Measurements from ENCODE around the gene PALLD. TPM values are rescaled to one million over a fixed set of nuclear protein-coding genes. Genes with fewer than 3 reads are reported as not detected.

The PALLD gene
- polyA plus RNA-seq, 1 donor from 2014 or later: 20.5 TPM

GRCh38 chr4:168655182-168655581, 158.3 kb downstream of the PALLD start:
- TF ChIP-seq EZH2 (IDR thresholded peaks at IDR 0.05; ENCODE audit: borderline replicate concordance, insufficient read depth, low read length, poor library complexity, severe bottlenecking): no peak
- TF ChIP-seq, protein P1, sequence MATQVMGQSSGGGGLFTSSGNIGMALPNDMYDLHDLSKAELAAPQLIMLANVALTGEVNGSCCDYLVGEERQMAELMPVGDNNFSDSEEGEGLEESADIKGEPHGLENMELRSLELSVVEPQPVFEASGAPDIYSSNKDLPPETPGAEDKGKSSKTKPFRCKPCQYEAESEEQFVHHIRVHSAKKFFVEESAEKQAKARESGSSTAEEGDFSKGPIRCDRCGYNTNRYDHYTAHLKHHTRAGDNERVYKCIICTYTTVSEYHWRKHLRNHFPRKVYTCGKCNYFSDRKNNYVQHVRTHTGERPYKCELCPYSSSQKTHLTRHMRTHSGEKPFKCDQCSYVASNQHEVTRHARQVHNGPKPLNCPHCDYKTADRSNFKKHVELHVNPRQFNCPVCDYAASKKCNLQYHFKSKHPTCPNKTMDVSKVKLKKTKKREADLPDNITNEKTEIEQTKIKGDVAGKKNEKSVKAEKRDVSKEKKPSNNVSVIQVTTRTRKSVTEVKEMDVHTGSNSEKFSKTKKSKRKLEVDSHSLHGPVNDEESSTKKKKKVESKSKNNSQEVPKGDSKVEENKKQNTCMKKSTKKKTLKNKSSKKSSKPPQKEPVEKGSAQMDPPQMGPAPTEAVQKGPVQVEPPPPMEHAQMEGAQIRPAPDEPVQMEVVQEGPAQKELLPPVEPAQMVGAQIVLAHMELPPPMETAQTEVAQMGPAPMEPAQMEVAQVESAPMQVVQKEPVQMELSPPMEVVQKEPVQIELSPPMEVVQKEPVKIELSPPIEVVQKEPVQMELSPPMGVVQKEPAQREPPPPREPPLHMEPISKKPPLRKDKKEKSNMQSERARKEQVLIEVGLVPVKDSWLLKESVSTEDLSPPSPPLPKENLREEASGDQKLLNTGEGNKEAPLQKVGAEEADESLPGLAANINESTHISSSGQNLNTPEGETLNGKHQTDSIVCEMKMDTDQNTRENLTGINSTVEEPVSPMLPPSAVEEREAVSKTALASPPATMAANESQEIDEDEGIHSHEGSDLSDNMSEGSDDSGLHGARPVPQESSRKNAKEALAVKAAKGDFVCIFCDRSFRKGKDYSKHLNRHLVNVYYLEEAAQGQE (IDR thresholded peaks at IDR 0.05; ENCODE audit: borderline replicate concordance): no peak
- TF ChIP-seq TAF1 (IDR thresholded peaks at IDR 0.05; ENCODE audit: low read depth): no peak
- TF ChIP-seq MXI1 (conservative IDR thresholded peaks at IDR 0.05; ENCODE audit: poor library complexity, severe bottlenecking): no peak
- TF ChIP-seq POLR2AphosphoS5 (IDR thresholded peaks at IDR 0.05): no peak
- no peak for TF ChIP-seq SMC3 (conservative IDR thresholded peaks at IDR 0.05; ENCODE audit: poor library complexity)
- TF ChIP-seq RAD21 (conservative IDR thresholded peaks at IDR 0.05): no peak
- no peak for TF ChIP-seq CTCF (IDR thresholded peaks at IDR 0.05; ENCODE audit: poor library complexity, severe bottlenecking)
- TF ChIP-seq EP300 (conservative IDR thresholded peaks at IDR 0.05; ENCODE audit: poor library complexity, severe bottlenecking): no peak
- no peaks in the 10 kb centered on the region for H3K79me2 ChIP-seq (replicated peaks; ENCODE audit: insufficient read depth, low read length)
- H3K9me2 ChIP-seq (ENCODE audit: insufficient read depth, low read length): no peaks in the 10 kb centered on the region
- H2AFZ ChIP-seq (ENCODE audit: low read depth, low read length): no peak overlapping the region
- no peak overlapping the region for H3K27ac ChIP-seq (ENCODE audit: low read length)
- H3K36me3 ChIP-seq (ENCODE audit: insufficient read depth, low read length): no peaks in the 10 kb centered on the region
- no peak overlapping the region for H3K4me2 ChIP-seq (ENCODE audit: low read length)
- no peaks in the 10 kb centered on the region for H3K27me3 ChIP-seq (ENCODE audit: insufficient read depth, low read depth, low read length)
- no peaks in the 10 kb centered on the region for H3F3A ChIP-seq (ENCODE audit: insufficient read depth, low read length, poor library complexity, severe bottlenecking)
- H3K9me3 ChIP-seq (ENCODE audit: low read length): no peaks in the 10 kb centered on the region
- H3K4me3 ChIP-seq (ENCODE audit: low read length): no peak overlapping the region
- H3K9ac ChIP-seq (ENCODE audit: low read length): no peak overlapping the region
- H4K20me1 ChIP-seq (ENCODE audit: insufficient read depth): no peaks in the 10 kb centered on the region

- Histone ChIP-seq H3F3A (ENCODE audit: insufficient read depth, low read length, poor library complexity, severe bottlenecking) (no peaks in the 10 kb centered on the region), H3K4me2 (ENCODE audit: low read length) (no peak overlapping the region), H2AFZ (ENCODE audit: low read depth, low read length) (no peak overlapping the region), H3K27me3 (ENCODE audit: insufficient read depth, low read depth, low read length) (no peaks in the 10 kb centered on the region), H3K9me3 (ENCODE audit: low read length) (no peaks in the 10 kb centered on the region), H3K36me3 (ENCODE audit: insufficient read depth, low read length) (no peaks in the 10 kb centered on the region), H3K9ac (ENCODE audit: low read length) (no peak overlapping the region), H3K9me2 (ENCODE audit: insufficient read depth, low read length) (no peaks in the 10 kb centered on the region), H3K79me2 (replicated peaks; ENCODE audit: insufficient read depth, low read length) (no peaks in the 10 kb centered on the region), H4K20me1 (ENCODE audit: insufficient read depth) (no peaks in the 10 kb centered on the region), H3K27ac (ENCODE audit: low read length) (no peak overlapping the region), H3K4me3 (ENCODE audit: low read length) (no peak overlapping the region)
- TF ChIP-seq, protein P1 (IDR thresholded peaks at IDR 0.05; ENCODE audit: borderline replicate concordance): no peak
- TF ChIP-seq TAF1 (IDR thresholded peaks at IDR 0.05; ENCODE audit: low read depth) (no peak), SMC3 (conservative IDR thresholded peaks at IDR 0.05; ENCODE audit: poor library complexity) (no peak), CTCF (IDR thresholded peaks at IDR 0.05; ENCODE audit: poor library complexity, severe bottlenecking) (no peak), MXI1 (conservative IDR thresholded peaks at IDR 0.05; ENCODE audit: poor library complexity, severe bottlenecking) (no peak), RAD21 (conservative IDR thresholded peaks at IDR 0.05) (no peak), POLR2AphosphoS5 (IDR thresholded peaks at IDR 0.05) (no peak), EP300 (conservative IDR thresholded peaks at IDR 0.05; ENCODE audit: poor library complexity, severe bottlenecking) (no peak), EZH2 (IDR thresholded peaks at IDR 0.05; ENCODE audit: borderline replicate concordance, insufficient read depth, low read length, poor library complexity, severe bottlenecking) (no peak)
Measured at GRCh38 chr4:168656055-168656660, 159.3 kb downstream of the PALLD start.
